Right lobe of liver (tissue), 4 donors: Measurements from ENCODE around the gene WDR45B.

Experiments
- CTCF ChIP-seq, 4 donors: fragments of 200-600 bp in 3 of 4; fragments of 450-650 bp in 1 of 4; IDR thresholded peaks; one replicate each; pipeline versions ENCODE4 v1.5.1 to v1.8.0; 2016 to 2022; ENCODE audit warnings: antibody characterized with exemption in 4 of 4, mild to moderate bottlenecking in 2 of 4
- POLR2A ChIP-seq: fragments of 450-650 bp; IDR thresholded peaks from one replicate; pipeline ENCODE4 v1.6.1; 2017; ENCODE audit warnings: antibody characterized with exemption, mild to moderate bottlenecking
- donor health status: DM: no; HTN: no; CAD: no.
- donor health status: DM: no; HTN: no; CAD: no.
- donor health status: DM: no; HTN: yes; CAD: no.

- TF ChIP-seq POLR2A, result no peak
- no peak for TF ChIP-seq CTCF (IDR thresholded peaks at IDR 0.05)
These were observed 46.7 kb downstream of the WDR45B start for GRCh38 chr17:82601447-82602000.
